Spleen (tissue), 7 donors: ENCODE data around the gene PDXDC1.
"Not testable (repeated sequence)": the region's sequence is repeated elsewhere in the genome, so short reads cannot be mapped to it uniquely, and the experiment has no call there.

ENCODE experiments used
- CTCF ChIP-seq, 11 experiments: fragments of 200-600 bp in 7 of 11; fragments of 450-650 bp in 4 of 11; sonication (generic) in 4 of 11; IDR thresholded peaks in 8 of 11; conservative IDR thresholded peaks in 3 of 11; 1 replicate in 7 of 11; 2 replicates in 4 of 11; pipeline versions ENCODE4 v1.4.0 to v1.8.0; 2016 to 2021; ENCODE audit warnings: antibody characterized with exemption in 11 of 11, inconsistent platforms in 4 of 11, mild to moderate bottlenecking in 1 of 11
- POLR2AphosphoS5 ChIP-seq, 3 donors: sonication (generic); formaldehyde crosslinking; IDR thresholded peaks; one replicate each; pipeline ENCODE4 v1.5.1; 2017; ENCODE audit warnings: antibody characterized with exemption in 3 of 3
- donor health status: DM: no; HTN: no; CAD: no; lungs with moderate emphysema.
- donor health status: DM: no; HTN: no; CAD: no.
- donor health status: DM: no; HTN: no; CAD: no.

- TF ChIP-seq CTCF (IDR thresholded peaks at IDR 0.05 in 8 of 11, conservative IDR thresholded peaks at IDR 0.05 in 3 of 11); POLR2AphosphoS5 (IDR thresholded peaks at IDR 0.05): not testable (repeated sequence)
These were observed 153.0 kb downstream of the PDXDC1 start for GRCh38 chr16:15127641-15128425.
